GM23248 (cell line): ENCODE measurements around the gene SDC3.

Experiments
- EZH2 ChIP-seq: fragments of 200-600 bp; sonication (generic); IDR thresholded peaks from 2 replicates; pipeline ENCODE4 v1.6.1; 2018; ENCODE audit warnings: antibody characterized with exemption, mild to moderate bottlenecking; ENCODE audit not compliant: insufficient read depth, poor library complexity, severe bottlenecking
- EZH2phosphoT487 ChIP-seq: fragments of 200-600 bp; sonication (generic); IDR thresholded peaks from 2 replicates; pipeline ENCODE4 v1.6.1; 2018; ENCODE audit warnings: antibody characterized with exemption, moderate library complexity, mild to moderate bottlenecking, low read depth; ENCODE audit not compliant: insufficient read depth

DNA sequence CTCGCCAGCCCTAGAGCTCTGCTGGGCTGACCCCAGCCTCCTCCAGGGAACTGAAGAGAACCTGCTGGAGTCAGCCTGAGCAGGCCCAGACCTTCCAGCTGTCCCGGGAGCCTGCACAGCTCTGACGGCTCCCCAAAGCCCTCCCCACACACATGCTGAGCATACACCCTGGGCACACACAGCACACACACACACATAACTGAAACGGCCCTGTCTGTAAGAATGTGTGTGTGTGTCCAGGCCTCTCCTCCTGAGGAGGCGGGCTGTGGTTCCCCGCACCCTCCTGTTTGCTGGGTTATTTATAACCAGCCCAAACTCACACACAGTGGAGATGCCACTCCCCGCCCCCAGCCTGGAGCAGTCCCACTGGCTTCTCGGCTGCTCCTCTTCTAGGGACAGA lies 20.2 kb downstream of the SDC3 start:
- TF ChIP-seq EZH2 (no peak), EZH2phosphoT487 (no peak)
